Transverse colon (tissue), 4 donors: ENCODE results near the gene CSRP1. TPM values are rescaled to one million over a fixed set of nuclear protein-coding genes. Genes with fewer than 3 reads are reported as not detected.

Source experiments
- DNase-seq: peaks from one replicate; pipeline ENCODE4 v3.0.0-alpha.2; 2019
- H3K27ac ChIP-seq, 4 donors: fragments of 200-600 bp; sonication (generic); 2 replicates each; pipeline ENCODE4 v1.5.1; 2016 to 2018; ENCODE audit warnings: inconsistent platforms in 4 of 4
- H3K27me3 ChIP-seq: fragments of 200-600 bp; sonication (generic); 2 replicates; pipeline ENCODE4 v1.5.1; 2017; ENCODE audit warnings: inconsistent platforms
- H3K36me3 ChIP-seq, 4 donors: fragments of 200-600 bp; sonication (generic); 2 replicates each; pipeline ENCODE4 v1.5.1; 2017 to 2019; ENCODE audit warnings: inconsistent platforms in 4 of 4
- H3K4me1 ChIP-seq, 4 donors: fragments of 200-600 bp; sonication (generic); 2 replicates each; pipeline ENCODE4 v1.5.1; 2017 to 2020; ENCODE audit warnings: inconsistent platforms in 4 of 4
- H3K4me3 ChIP-seq, 4 donors: fragments of 200-600 bp; sonication (generic); 1 replicate in 1 of 4; 2 replicates in 3 of 4; pipeline versions ENCODE4 v1.5.1 to v1.6.1; 2017 to 2019; ENCODE audit warnings: inconsistent platforms in 4 of 4
- H3K9me3 ChIP-seq, 2 donors: fragments of 200-600 bp; sonication (generic); 2 replicates each; pipeline ENCODE4 v1.5.1; 2017 to 2019; ENCODE audit warnings: inconsistent platforms in 2 of 2
- CTCF ChIP-seq, 5 experiments: fragments of 200-600 bp in 3 of 5; fragments of 450-650 bp in 2 of 5; sonication (generic) in 3 of 5; IDR thresholded peaks; 1 replicate in 2 of 5; 2 replicates in 3 of 5; pipeline ENCODE4 v1.5.1; 2016 to 2017; ENCODE audit warnings: antibody characterized with exemption in 5 of 5, inconsistent platforms in 3 of 5, mild to moderate bottlenecking in 2 of 5, moderate library complexity in 1 of 5
- EP300 ChIP-seq: sonication (generic); formaldehyde crosslinking; IDR thresholded peaks from one replicate; pipeline ENCODE4 v1.6.1; 2017; ENCODE audit warnings: antibody characterized with exemption, low read depth
- POLR2A ChIP-seq: fragments of 450-650 bp; IDR thresholded peaks from one replicate; pipeline ENCODE4 v1.6.1; 2016; ENCODE audit warnings: antibody characterized with exemption, mild to moderate bottlenecking, moderate library complexity
- POLR2AphosphoS5 ChIP-seq, 3 donors: sonication (generic); formaldehyde crosslinking; IDR thresholded peaks; one replicate each; pipeline ENCODE4 v1.6.1; 2016; ENCODE audit warnings: antibody characterized with exemption in 3 of 3
- WGBS, 2 donors: methylation state at CpG; one replicate each; pipeline ENCODE4 v1.1.5; 2018; ENCODE audit warnings: low coverage in 1 of 2; 5-methylcytosine and 5-hydroxymethylcytosine counted together
- in situ Hi-C, 4 donors: fragments of 200-750 bp; cut with MboI; loops; one replicate each; pipeline versions ENCODE4 v1.15.0 to v1.15.1; 2017; ENCODE audit warnings: low sequenced_read_pairs in 3 of 4, low pct_ligation_motif_present in 1 of 4, low pct_unique_long_range_greater_than_20kb in 1 of 4
- intact Hi-C: fragments of 100-400 bp; cut with DNase I; formaldehyde crosslinking; loops from one replicate; pipeline ENCODE4 v1.15.1; 2023; ENCODE audit warnings: low total_unique reads
- total RNA-seq, 4 donors: library from RNA; depleted of rRNA; stranded (reverse); fragments of >200 nt; gene quantifications; one replicate each; pipeline ENCODE4 v1.1.0, GENCODE V29; 2016

CSRP1 gene
- total RNA-seq, 4 donors from 2014 or later = 697 to 1,474 (median 915) TPM

GRCh38 chr1:201515062-201515750, 8.3 kb upstream of the CSRP1 start:
- H3K4me1 ChIP-seq = peaks cover 3 to 25% (median 22%) of the 10 kb centered on the region in 4 donors

GRCh38 chr1:201514466-201514865, 7.5 kb upstream of the CSRP1 start:
- no peak for DNase-seq
- in situ Hi-C loops (no loop called here), intact Hi-C loops (loop anchor here (5.0 kb wide), 1 partner anchor 67 kb away; no protein-coding TSS in a partner anchor)
- Histone ChIP-seq H3K27ac (no peak overlapping the region), H3K27me3 (no peaks in the 10 kb centered on the region), H3K9me3 (no peaks in the 10 kb centered on the region), H3K36me3 (no peaks in the 10 kb centered on the region), H3K4me3 (no peak overlapping the region), H3K4me1 (peaks cover 3 to 25% (median 22%) of the 10 kb centered on the region in 4 donors)
- TF ChIP-seq POLR2AphosphoS5 (IDR thresholded peaks at IDR 0.05) (no peak), POLR2A (no peak), EP300 (no peak), CTCF (IDR thresholded peaks at IDR 0.05) (no peak)
- 90 to 96% methylated on average over 2 of the region's 2 CpGs for WGBS, 2 donors

More at GRCh38 chr1:201515062-201515750, 8.3 kb upstream of the CSRP1 start:
- WGBS, 2 donors = 63 to 72% methylated on average over 9 of the region's 9 CpGs
- Histone ChIP-seq H3K4me3 (no peak overlapping the region), H3K27me3 (no peaks in the 10 kb centered on the region), H3K9me3 (no peaks in the 10 kb centered on the region), H3K27ac (no peak overlapping the region), H3K36me3 (no peaks in the 10 kb centered on the region)
- in situ Hi-C loops (no loop called here), intact Hi-C loops (no loop called here)
- no peak for DNase-seq
- TF ChIP-seq POLR2AphosphoS5 (IDR thresholded peaks at IDR 0.05) (no peak), POLR2A (no peak)

- TF ChIP-seq CTCF (IDR thresholded peaks at IDR 0.05) = no peak
- Histone ChIP-seq H3K27ac (peak overlapping the region in 3 of 4 donors; percentile 43 to 97 (median 51)), H3K27me3 (no peaks in the 10 kb centered on the region), H3K4me3 (no peak overlapping the region), H3K9me3 (no peaks in the 10 kb centered on the region), H3K36me3 (no peaks in the 10 kb centered on the region), H3K4me1 (peaks cover 3 to 25% (median 22%) of the 10 kb centered on the region in 4 donors)
- intact Hi-C loops (loop anchor here (5.0 kb wide), 1 partner anchor 66 kb away; no protein-coding TSS in a partner anchor), in situ Hi-C loops (no loop called here)
- DNase-seq = no peak
- 92 to 93% methylated on average over 5 to 6 of the region's 6 CpGs for WGBS, 2 donors
Measured at GRCh38 chr1:201513498-201514243, 6.7 kb upstream of the CSRP1 start.

GRCh38 chr1:201511941-201512539, 5.1 kb upstream of the CSRP1 start:
- H3K4me1 ChIP-seq = peaks cover 3 to 34% (median 28%) of the 10 kb centered on the region in 4 donors
- no peaks in the 10 kb centered on the region for H3K9me3 ChIP-seq
- no peak overlapping the region for H3K4me3 ChIP-seq
- peak in 1 of 3 donors; percentile 10 for TF ChIP-seq POLR2AphosphoS5 (IDR thresholded peaks at IDR 0.05)
- TF ChIP-seq EP300 = no peak
- 46 to 80% methylated on average over 2 to 6 of the region's 6 CpGs for WGBS, 2 donors
- peak overlapping the region; percentile 71 to 97 (median 94) for H3K27ac ChIP-seq
- H3K36me3 ChIP-seq = no peaks in the 10 kb centered on the region
- H3K27me3 ChIP-seq = no peaks in the 10 kb centered on the region
- intact Hi-C loops (loop anchor here (5.0 kb wide), 1 partner anchor 65 kb away; no protein-coding TSS in a partner anchor), in situ Hi-C loops (no loop called here)
- DNase-seq = peak; percentile 31
